ENCODE results near the gene NOL11.
"Not testable (repeated sequence)": the region's sequence is repeated elsewhere in the genome, so short reads cannot be mapped to it uniquely, and the experiment has no call there.

NOL11 gene

GRCh38 chr17:67700725-67701119 is 17.0 kb upstream of the NOL11 start:
- TF ChIP-seq, protein P1, sequence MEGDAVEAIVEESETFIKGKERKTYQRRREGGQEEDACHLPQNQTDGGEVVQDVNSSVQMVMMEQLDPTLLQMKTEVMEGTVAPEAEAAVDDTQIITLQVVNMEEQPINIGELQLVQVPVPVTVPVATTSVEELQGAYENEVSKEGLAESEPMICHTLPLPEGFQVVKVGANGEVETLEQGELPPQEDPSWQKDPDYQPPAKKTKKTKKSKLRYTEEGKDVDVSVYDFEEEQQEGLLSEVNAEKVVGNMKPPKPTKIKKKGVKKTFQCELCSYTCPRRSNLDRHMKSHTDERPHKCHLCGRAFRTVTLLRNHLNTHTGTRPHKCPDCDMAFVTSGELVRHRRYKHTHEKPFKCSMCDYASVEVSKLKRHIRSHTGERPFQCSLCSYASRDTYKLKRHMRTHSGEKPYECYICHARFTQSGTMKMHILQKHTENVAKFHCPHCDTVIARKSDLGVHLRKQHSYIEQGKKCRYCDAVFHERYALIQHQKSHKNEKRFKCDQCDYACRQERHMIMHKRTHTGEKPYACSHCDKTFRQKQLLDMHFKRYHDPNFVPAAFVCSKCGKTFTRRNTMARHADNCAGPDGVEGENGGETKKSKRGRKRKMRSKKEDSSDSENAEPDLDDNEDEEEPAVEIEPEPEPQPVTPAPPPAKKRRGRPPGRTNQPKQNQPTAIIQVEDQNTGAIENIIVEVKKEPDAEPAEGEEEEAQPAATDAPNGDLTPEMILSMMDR (conservative IDR thresholded peaks at IDR 0.05; ENCODE audit: low read depth), result no peak
- no peak overlapping the region for H3K27ac ChIP-seq
- DNase-seq (ENCODE audit: low spot score), result no peak
- ChIA-PET CTCF (interaction anchor here (0.8 kb wide), 1 partner anchor 9 kb away, joined by 4 read pairs; no protein-coding TSS in a partner anchor), POLR2A (ENCODE audit: low non-redundant PET) (no interaction called here)

GRCh38 chr17:67702861-67703260 is 14.9 kb upstream of the NOL11 start:
- CTCF ChIA-PET; POLR2A ChIA-PET (ENCODE audit: low non-redundant PET); H3K27ac ChIP-seq; DNase-seq (ENCODE audit: low spot score): not testable (repeated sequence)

DNA sequence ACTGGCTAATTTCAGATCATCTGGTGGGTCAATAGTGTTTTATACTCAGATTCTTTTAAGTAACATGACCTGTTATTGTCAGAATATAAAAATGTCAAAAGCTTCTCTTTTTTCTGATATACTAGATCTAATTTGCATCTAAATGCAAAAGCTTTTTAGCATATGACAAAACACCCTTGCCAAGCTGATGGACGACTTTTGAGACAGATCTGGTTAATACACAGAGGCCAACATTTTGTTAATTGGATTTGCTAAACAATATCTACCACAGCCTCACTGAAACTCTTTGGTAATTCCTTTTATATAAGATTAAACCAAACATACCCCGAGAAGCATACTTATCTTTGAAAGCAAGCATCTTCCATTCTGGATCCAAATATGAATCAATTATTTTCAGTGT is 10.3 kb upstream of the NOL11 start:
- H3K27ac ChIP-seq, result no peak overlapping the region
- no peak for DNase-seq (ENCODE audit: low spot score)
- TF ChIP-seq, protein P1 (conservative IDR thresholded peaks at IDR 0.05; ENCODE audit: low read depth), result no peak
- ChIA-PET POLR2A (ENCODE audit: low non-redundant PET) (no interaction called here), CTCF (no interaction called here)

- TF ChIP-seq, protein P1 (conservative IDR thresholded peaks at IDR 0.05; ENCODE audit: low read depth), result no peak
- no peak for DNase-seq (ENCODE audit: low spot score)
- H3K27ac ChIP-seq, result no peak overlapping the region
- ChIA-PET POLR2A (ENCODE audit: low non-redundant PET) (interaction anchor here (0.6 kb wide), 1 partner anchor 10 kb away, joined by 3 read pairs; no protein-coding TSS in a partner anchor), CTCF (no interaction called here)
These were observed 9.4 kb upstream of the NOL11 start for GRCh38 chr17:67708378-67708777.

GRCh38 chr17:67711916-67712315 is 5.8 kb upstream of the NOL11 start:
- TF ChIP-seq, protein P1 (conservative IDR thresholded peaks at IDR 0.05; ENCODE audit: low read depth), result no peak
- ChIA-PET POLR2A (ENCODE audit: low non-redundant PET) (no interaction called here), CTCF (interaction anchor here (0.6 kb wide), 1 partner anchor 1725 kb away, joined by 4 read pairs; no protein-coding TSS in a partner anchor)
- DNase-seq (ENCODE audit: low spot score), result no peak
- no peak overlapping the region for H3K27ac ChIP-seq

- H3K27ac ChIP-seq, result no peak overlapping the region
- DNase-seq (ENCODE audit: low spot score), result no peak
- TF ChIP-seq, protein P1 (conservative IDR thresholded peaks at IDR 0.05; ENCODE audit: low read depth), result no peak
- ChIA-PET POLR2A (ENCODE audit: low non-redundant PET) (interaction anchor here (0.6 kb wide), 1 partner anchor 1295 kb away, joined by 3 read pairs; no protein-coding TSS in a partner anchor), CTCF (interaction anchor here (0.6 kb wide), 1 partner anchor 1726 kb away, joined by 4 read pairs; no protein-coding TSS in a partner anchor)
These were observed 5.4 kb upstream of the NOL11 start for GRCh38 chr17:67712375-67712774.

DNA sequence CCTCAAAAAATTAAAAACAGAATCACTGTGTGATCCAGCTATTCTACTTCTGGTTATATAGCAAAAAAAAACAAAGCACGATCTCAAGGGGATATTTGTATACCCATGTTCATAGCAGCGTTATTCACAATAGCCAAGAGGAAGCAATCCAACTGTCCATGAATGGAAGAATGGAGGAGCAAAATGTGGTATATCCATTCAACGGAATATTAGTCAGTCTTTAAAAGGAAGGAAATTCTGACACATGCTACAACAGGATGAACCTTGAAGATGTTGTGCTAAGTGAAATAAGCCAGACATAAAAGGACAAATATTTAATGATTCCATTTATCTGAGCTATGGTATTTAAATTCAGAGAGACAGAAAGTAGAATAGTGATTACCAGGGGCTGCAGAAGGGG is 4.6 kb upstream of the NOL11 start:
- H3K27ac ChIP-seq, result no peak overlapping the region
- ChIA-PET POLR2A (ENCODE audit: low non-redundant PET) (interaction anchor here (0.6 kb wide), 1 partner anchor 1295 kb away, joined by 3 read pairs; no protein-coding TSS in a partner anchor), CTCF (no interaction called here)
- TF ChIP-seq, protein P1 (conservative IDR thresholded peaks at IDR 0.05; ENCODE audit: low read depth), result no peak
- no peak for DNase-seq (ENCODE audit: low spot score)

Measured in RWPE1 (cell line).